CD4-positive, alpha-beta T cell (primary cell): ENCODE measurements around the gene CT47B1. TPM values are rescaled to one million over a fixed set of nuclear protein-coding genes. Genes with fewer than 3 reads are reported as not detected.
"Not testable (repeated sequence)": the region's sequence is repeated elsewhere in the genome, so short reads cannot be mapped to it uniquely, and the experiment has no call there.

ENCODE experiments used
- ATAC-seq: fragments of 200-7000 bp; cut with Tn5 transposase; one replicate; pipeline ENCODE4 v1.10.0; 2022; ENCODE audit warnings: mild to moderate bottlenecking; ENCODE audit not compliant: poor library complexity
- CTCF ChIA-PET: fragments of 350-600 bp; sonication (Branson Sonifier 250); formaldehyde crosslinking; loops from one replicate; lab custom pipeline; 2021; ENCODE audit warnings: antibody characterized with exemption, inconsistent platforms; lab: Charles Lee
- POLR2A ChIA-PET: fragments of 350-600 bp; sonication (Branson Sonifier 250); formaldehyde crosslinking; loops from one replicate; lab custom pipeline; 2021; ENCODE audit warnings: antibody characterized with exemption, inconsistent platforms; lab: Charles Lee
- DNase-seq, 14 experiments: peaks; one replicate each; pipeline ENCODE4 v3.0.0-alpha.2; 2013 to 2020; ENCODE audit warnings: mixed read lengths in 2 of 14
- H3K27ac ChIP-seq, 2 donors: one replicate each; pipeline versions ENCODE4 v1.5.1 to v1.7.0; 2013; ENCODE audit warnings: low read length in 2 of 2, low read depth in 1 of 2, mild to moderate bottlenecking in 1 of 2
- H3K27me3 ChIP-seq, 2 experiments: 1 replicate in 1 of 2; 2 replicates in 1 of 2; pipeline versions ENCODE4 v1.6.1 to v1.7.0; 2013; ENCODE audit warnings: low read length in 2 of 2, control low read depth in 1 of 2, mild to moderate bottlenecking in 1 of 2, moderate library complexity in 1 of 2; ENCODE audit not compliant: insufficient read depth in 2 of 2, control insufficient read depth in 1 of 2
- H3K36me3 ChIP-seq: one replicate; pipeline ENCODE4 v1.6.1; 2013; ENCODE audit warnings: low read length, control low read depth; ENCODE audit not compliant: insufficient read depth
- H3K4me1 ChIP-seq: one replicate; pipeline ENCODE4 v1.6.1; 2013; ENCODE audit warnings: low read length, control low read depth; ENCODE audit not compliant: insufficient read depth
- H3K4me3 ChIP-seq: one replicate; pipeline ENCODE4 v1.5.1; 2013; ENCODE audit warnings: mild to moderate bottlenecking, low read length, moderate library complexity
- H3K9me3 ChIP-seq, 2 experiments: 1 replicate in 1 of 2; 2 replicates in 1 of 2; pipeline versions ENCODE4 v1.6.1 to v1.7.0; 2013; ENCODE audit warnings: low read length in 2 of 2, mild to moderate bottlenecking in 2 of 2, control low read depth in 1 of 2, moderate library complexity in 1 of 2; ENCODE audit not compliant: control insufficient read depth in 1 of 2, insufficient read depth in 1 of 2
- H3K27ac Mint-ChIP-seq: one replicate; pipeline ENCODE4 v1.8.0; 2020; ENCODE audit warnings: mixed read lengths
- H3K27me3 Mint-ChIP-seq: one replicate; pipeline ENCODE4 v1.8.0; 2021; ENCODE audit warnings: mixed read lengths
- H3K36me3 Mint-ChIP-seq: one replicate; pipeline ENCODE4 v1.8.0; 2021; ENCODE audit warnings: low read depth, mixed read lengths
- H3K4me1 Mint-ChIP-seq: one replicate; pipeline ENCODE4 v1.8.0; 2021; ENCODE audit warnings: low read depth, mixed read lengths
- H3K4me3 Mint-ChIP-seq: one replicate; pipeline ENCODE4 v1.8.0; 2020; ENCODE audit warnings: mild to moderate bottlenecking, mixed read lengths
- H3K9me3 Mint-ChIP-seq: one replicate; pipeline ENCODE4 v1.8.0; 2020; ENCODE audit warnings: mixed read lengths
- intact Hi-C, 2 experiments: fragments of 100-400 bp; cut with DNase I in 1 of 2; cut with micrococcal nuclease in 1 of 2; formaldehyde crosslinking; loops; one replicate each; pipeline versions ENCODE4 v1.15.1 to v1.9.0; 2023 to 2025; cut with DNase I, micrococcal nuclease
- total RNA-seq, 174 experiments: library from RNA in 2 of 174; stranded (reverse) in 2 of 174; gene quantifications; one replicate each; pipeline ENCODE4 v1.2.3 and lab custom pipeline; 2021 to 2026
- TF ChIP-seq, protein P1 (sequence below): fragments of 200-600 bp; IDR thresholded peaks from one replicate; pipeline ENCODE4 v1.8.0; 2022; ENCODE audit warnings: antibody characterized with exemption, mild to moderate bottlenecking

The CT47B1 gene
- total RNA-seq, 2 experiments from 2014 or later: not detected

DNA sequence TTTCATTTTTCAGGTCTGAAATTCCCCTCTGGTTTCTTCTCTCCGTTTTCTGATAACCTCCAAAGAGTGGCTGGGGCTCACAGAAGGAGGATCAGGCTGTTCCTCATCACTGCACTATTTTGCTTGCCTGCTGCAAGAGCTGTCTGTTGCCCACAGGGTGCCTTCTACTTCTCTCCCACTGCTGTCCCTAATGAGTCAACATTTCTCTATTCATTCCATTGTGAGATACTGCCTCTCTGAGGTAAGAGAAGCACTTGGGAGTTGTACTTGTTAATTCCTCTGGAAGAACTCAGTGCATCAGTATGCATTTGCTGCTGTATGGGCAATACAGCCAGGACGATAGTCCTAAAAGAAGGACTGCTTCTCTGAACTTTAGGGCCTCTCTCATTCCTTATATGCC, 34.8 kb downstream of the CT47B1 start:
- Histone ChIP-seq H3K27me3 (no peaks in the 10 kb centered on the region), H3K27ac (no peak overlapping the region), H3K4me3 (no peak overlapping the region), H3K36me3 (no peaks in the 10 kb centered on the region), H3K9me3 (no peaks in the 10 kb centered on the region), H3K4me1 (no peaks in the 10 kb centered on the region)
- H3K9me3 Mint-ChIP-seq: no peaks in the 10 kb centered on the region
- ChIA-PET POLR2A (no interaction called here), CTCF (no interaction called here)
- intact Hi-C loops: no loop called here
- H3K27me3 Mint-ChIP-seq: no peaks in the 10 kb centered on the region
- TF ChIP-seq, protein P1, sequence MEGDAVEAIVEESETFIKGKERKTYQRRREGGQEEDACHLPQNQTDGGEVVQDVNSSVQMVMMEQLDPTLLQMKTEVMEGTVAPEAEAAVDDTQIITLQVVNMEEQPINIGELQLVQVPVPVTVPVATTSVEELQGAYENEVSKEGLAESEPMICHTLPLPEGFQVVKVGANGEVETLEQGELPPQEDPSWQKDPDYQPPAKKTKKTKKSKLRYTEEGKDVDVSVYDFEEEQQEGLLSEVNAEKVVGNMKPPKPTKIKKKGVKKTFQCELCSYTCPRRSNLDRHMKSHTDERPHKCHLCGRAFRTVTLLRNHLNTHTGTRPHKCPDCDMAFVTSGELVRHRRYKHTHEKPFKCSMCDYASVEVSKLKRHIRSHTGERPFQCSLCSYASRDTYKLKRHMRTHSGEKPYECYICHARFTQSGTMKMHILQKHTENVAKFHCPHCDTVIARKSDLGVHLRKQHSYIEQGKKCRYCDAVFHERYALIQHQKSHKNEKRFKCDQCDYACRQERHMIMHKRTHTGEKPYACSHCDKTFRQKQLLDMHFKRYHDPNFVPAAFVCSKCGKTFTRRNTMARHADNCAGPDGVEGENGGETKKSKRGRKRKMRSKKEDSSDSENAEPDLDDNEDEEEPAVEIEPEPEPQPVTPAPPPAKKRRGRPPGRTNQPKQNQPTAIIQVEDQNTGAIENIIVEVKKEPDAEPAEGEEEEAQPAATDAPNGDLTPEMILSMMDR: no peak
- no peak for ATAC-seq
- H3K27ac Mint-ChIP-seq: no peak overlapping the region
- no peak overlapping the region for H3K4me3 Mint-ChIP-seq
- H3K36me3 Mint-ChIP-seq: no peaks in the 10 kb centered on the region
- no peaks in the 10 kb centered on the region for H3K4me1 Mint-ChIP-seq
- no peak for DNase-seq

DNA sequence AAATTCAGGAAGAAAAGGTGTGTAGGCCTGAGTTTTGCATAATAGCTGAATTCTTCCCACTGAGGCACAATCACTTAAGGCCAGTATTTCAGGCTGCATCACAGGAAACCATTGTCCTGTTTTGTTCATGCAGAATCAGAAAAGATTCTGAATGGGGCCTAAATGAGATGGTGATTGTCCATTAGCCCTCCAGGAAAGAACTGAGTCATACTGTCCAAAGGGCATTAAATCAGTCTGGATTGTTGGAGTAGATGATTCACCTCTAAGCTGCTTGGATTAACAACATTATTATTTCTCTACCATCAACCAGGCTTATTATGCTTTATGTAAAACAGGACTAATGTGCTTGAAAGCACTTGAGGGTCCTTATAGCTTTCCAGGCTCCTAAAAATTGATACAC, 36.2 kb downstream of the CT47B1 start:
- Histone ChIP-seq H3K27me3 (no peaks in the 10 kb centered on the region), H3K4me3 (no peak overlapping the region), H3K27ac (no peak overlapping the region), H3K4me1 (no peaks in the 10 kb centered on the region), H3K9me3 (no peaks in the 10 kb centered on the region), H3K36me3 (no peaks in the 10 kb centered on the region)
- H3K27me3 Mint-ChIP-seq: no peaks in the 10 kb centered on the region
- ChIA-PET CTCF (no interaction called here), POLR2A (interaction anchor here (1.1 kb wide), 1 partner anchor 24 kb away, joined by 4 read pairs; no protein-coding TSS in a partner anchor)
- intact Hi-C loops: no loop called here
- no peaks in the 10 kb centered on the region for H3K9me3 Mint-ChIP-seq
- ATAC-seq: no peak
- H3K27ac Mint-ChIP-seq: no peak overlapping the region
- H3K4me1 Mint-ChIP-seq: no peaks in the 10 kb centered on the region
- TF ChIP-seq, protein P1: no peak
- no peak for DNase-seq
- no peaks in the 10 kb centered on the region for H3K36me3 Mint-ChIP-seq
- H3K4me3 Mint-ChIP-seq: no peak overlapping the region

DNA sequence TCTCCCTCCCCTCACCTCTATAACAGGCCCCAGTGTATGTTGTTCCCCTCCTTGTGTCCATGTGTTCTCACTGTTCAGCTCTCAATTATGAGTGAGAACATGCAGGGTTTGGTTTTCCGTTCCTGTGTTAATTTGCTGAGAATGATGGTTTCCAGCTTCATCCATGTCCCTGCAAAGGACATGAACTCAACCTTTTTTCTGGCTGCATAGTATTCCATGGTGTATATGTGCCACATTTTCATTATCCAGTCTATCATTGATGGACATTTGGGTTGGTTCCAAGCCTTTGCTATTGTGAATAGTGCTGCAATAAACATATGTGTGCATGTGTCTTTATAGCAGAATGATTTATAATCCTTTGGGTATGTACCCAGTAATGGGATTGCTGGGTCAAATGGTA, 48.5 kb downstream of the CT47B1 start:
- POLR2A ChIA-PET, H3K4me3 Mint-ChIP-seq: not testable (repeated sequence)

DNA sequence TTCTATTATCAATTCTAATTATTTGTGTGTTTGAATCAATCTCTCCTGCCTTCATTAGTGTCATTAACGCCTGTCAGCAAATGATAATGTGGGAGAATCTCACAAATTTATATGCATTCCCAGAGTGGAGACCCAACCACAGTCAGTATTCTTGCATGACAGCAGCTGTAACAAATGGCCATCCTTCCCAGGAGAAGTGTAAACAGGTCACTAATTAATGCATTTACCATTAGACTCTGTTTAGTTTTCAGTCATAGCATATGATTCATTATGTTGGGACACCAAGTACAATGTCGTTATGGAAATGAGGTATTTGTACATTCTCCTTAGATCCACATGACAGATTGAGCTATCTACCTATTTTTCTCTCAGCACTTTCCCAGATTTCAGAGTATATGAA, 50.5 kb downstream of the CT47B1 start:
- Histone ChIP-seq H3K27me3 (no peaks in the 10 kb centered on the region), H3K27ac (no peak overlapping the region), H3K4me3 (no peak overlapping the region), H3K36me3 (no peaks in the 10 kb centered on the region), H3K9me3 (no peaks in the 10 kb centered on the region), H3K4me1 (no peaks in the 10 kb centered on the region)
- no peaks in the 10 kb centered on the region for H3K27me3 Mint-ChIP-seq
- ChIA-PET POLR2A (no interaction called here), CTCF (no interaction called here)
- DNase-seq (no peak), ATAC-seq (no peak)
- no peak overlapping the region for H3K4me3 Mint-ChIP-seq
- no peak overlapping the region for H3K27ac Mint-ChIP-seq
- TF ChIP-seq, protein P1: no peak
- H3K9me3 Mint-ChIP-seq: peaks cover 2% of the 10 kb centered on the region
- no peaks in the 10 kb centered on the region for H3K4me1 Mint-ChIP-seq
- H3K36me3 Mint-ChIP-seq: no peaks in the 10 kb centered on the region
- intact Hi-C loops: no loop called here

More for the DNA sequence above, 48.5 kb downstream of the CT47B1 start:
- CTCF ChIA-PET, H3K9me3 ChIP-seq, intact Hi-C loops, H3K27ac ChIP-seq, DNase-seq, H3K9me3 Mint-ChIP-seq, H3K4me1 Mint-ChIP-seq, H3K36me3 Mint-ChIP-seq, ATAC-seq, H3K27ac Mint-ChIP-seq, H3K4me3 ChIP-seq, H3K4me1 ChIP-seq, H3K27me3 ChIP-seq, H3K27me3 Mint-ChIP-seq, H3K36me3 ChIP-seq: not testable (repeated sequence)
